ENCODE results near the gene AOC1.

Gene AOC1

DNA sequence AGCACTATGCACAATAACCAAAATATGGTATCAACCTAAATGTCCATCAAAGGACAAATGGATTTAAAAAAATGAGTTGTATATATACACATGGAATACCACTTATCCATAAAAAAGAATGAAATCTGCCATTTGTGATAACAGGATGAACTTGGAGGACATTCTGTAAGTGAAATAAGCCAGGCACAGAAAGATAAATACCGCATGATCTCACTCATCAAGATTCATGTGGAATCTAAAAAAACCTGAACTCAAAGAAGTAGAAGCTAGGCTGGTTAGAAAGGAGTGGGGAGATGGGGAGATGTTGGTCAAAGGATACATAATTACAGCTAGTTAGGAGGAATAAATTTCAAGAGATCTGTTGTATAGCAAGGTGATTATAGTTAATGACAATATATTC lies 17.3 kb upstream of the AOC1 start:
- ChIA-PET CTCF (no interaction called here), POLR2A (ENCODE audit: low non-redundant PET) (no interaction called here)
- no peak overlapping the region for H3K27ac ChIP-seq
- TF ChIP-seq, protein P1, sequence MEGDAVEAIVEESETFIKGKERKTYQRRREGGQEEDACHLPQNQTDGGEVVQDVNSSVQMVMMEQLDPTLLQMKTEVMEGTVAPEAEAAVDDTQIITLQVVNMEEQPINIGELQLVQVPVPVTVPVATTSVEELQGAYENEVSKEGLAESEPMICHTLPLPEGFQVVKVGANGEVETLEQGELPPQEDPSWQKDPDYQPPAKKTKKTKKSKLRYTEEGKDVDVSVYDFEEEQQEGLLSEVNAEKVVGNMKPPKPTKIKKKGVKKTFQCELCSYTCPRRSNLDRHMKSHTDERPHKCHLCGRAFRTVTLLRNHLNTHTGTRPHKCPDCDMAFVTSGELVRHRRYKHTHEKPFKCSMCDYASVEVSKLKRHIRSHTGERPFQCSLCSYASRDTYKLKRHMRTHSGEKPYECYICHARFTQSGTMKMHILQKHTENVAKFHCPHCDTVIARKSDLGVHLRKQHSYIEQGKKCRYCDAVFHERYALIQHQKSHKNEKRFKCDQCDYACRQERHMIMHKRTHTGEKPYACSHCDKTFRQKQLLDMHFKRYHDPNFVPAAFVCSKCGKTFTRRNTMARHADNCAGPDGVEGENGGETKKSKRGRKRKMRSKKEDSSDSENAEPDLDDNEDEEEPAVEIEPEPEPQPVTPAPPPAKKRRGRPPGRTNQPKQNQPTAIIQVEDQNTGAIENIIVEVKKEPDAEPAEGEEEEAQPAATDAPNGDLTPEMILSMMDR (conservative IDR thresholded peaks at IDR 0.05; ENCODE audit: low read depth): no peak
- DNase-seq (ENCODE audit: low spot score): no peak

DNA sequence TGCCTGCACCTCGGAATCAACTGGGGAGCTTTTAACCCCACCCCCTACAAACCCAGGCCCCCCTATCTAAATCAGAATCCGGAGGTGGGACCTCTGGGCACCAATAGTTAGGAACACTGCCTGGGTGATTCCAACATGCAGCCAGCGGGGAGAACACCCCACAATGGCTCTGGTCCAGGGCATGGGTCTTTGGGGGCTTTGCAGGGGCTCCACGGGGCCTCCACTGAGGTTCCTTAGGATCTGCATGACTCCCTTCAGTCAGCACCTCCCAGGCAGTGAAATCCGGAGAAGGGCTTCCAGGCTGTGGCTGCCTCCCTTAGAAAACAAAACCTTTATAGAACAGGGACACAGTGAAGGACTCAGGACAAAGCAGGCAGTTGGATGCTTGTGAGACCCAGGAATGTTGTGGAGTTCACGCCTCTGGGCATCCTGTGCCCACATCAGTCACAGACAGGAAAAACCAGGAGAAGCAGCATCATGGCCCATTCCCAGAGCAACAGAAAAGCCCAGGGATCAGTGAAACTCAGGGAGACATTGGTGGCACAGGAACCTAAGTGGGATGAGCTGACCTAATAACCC lies 16.5 kb upstream of the AOC1 start:
- H3K27ac ChIP-seq: no peak overlapping the region
- DNase-seq (ENCODE audit: low spot score): no peak
- ChIA-PET POLR2A (ENCODE audit: low non-redundant PET) (no interaction called here), CTCF (no interaction called here)
- TF ChIP-seq, protein P1 (conservative IDR thresholded peaks at IDR 0.05; ENCODE audit: low read depth): no peak

DNA sequence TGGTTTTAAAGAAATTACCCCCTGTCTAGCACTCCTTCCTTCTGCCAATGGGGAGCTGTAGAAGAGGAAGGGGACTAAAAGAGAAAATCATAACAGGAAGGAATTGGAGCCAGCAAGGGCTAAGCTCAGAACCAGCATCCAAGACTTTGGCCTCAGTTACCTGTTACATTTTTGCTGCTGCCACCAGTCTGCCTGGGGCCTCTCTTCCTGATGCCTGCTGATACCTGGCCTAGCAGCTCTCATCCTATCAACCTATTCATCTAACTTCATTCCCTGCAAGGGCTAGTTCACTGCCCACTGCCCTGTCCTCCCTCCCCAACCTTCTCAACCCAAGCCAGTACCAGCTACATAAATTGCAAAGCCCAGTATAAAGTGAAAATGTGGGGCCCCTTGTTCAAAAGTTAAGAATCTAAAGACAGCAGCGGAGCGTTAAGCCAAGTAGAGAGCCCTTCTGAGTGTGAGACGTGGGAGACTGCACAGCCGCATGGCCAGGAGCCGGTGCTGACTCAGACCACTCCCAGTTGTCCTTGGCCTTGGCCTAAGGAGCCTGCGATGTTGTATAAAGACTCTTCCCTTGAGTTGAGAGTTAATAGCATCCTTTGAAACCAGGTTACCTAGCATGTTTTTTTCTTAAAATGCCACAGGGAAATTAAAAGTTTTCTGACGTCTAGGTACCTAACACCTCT lies 13.2 kb upstream of the AOC1 start:
- no peak for DNase-seq (ENCODE audit: low spot score)
- TF ChIP-seq, protein P1 (conservative IDR thresholded peaks at IDR 0.05; ENCODE audit: low read depth): no peak
- no peak overlapping the region for H3K27ac ChIP-seq
- ChIA-PET POLR2A (ENCODE audit: low non-redundant PET) (no interaction called here), CTCF (no interaction called here)

DNA sequence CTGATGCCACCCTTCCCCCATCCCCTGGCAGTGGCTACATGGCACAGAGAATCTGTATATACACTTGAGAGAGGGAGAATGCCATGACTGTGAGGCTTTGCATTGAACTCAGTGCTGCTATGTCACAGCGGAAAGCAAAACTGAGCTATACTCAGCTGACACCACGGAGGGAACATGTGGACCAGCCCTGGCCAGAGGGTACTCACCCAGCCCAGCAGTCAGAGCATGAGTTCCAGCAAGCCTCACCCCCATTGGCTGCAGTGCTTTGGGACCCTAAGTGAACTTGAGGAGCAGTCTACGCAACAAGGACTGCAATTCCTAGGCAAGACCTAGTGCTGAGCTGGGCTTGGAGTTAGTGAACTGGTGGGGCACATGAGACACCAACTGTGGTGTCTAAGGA lies 10.3 kb upstream of the AOC1 start:
- CTCF ChIA-PET: interaction anchor here (0.5 to 0.6 kb wide), 3 partner anchors 79 to 1575 kb away, joined by 3 to 4 read pairs (median 3); no protein-coding TSS in a partner anchor
- TF ChIP-seq, protein P1 (conservative IDR thresholded peaks at IDR 0.05; ENCODE audit: low read depth): no peak
- POLR2A ChIA-PET (ENCODE audit: low non-redundant PET): no interaction called here
- H3K27ac ChIP-seq: no peak overlapping the region
- DNase-seq (ENCODE audit: low spot score): no peak

DNA sequence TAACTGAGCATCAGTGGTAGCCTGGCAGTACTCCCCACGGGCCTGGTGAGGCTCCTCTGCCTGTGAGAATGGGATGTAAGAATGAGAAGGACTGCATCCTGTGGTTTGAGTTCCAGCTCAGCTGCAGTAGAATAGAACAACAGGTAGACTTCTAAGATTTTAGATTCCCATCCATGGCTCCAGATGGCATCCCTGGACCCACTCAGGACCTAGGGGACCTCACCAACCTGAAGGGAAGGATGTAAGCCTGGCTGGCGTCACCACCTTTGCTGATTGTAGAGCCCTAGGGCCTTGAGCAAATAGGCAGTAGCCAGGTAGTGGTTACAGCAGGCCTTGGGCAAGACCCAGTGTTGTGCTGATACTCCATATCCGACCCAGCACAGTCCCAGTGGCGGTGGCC lies 9.6 kb upstream of the AOC1 start:
- DNase-seq (ENCODE audit: low spot score): no peak
- TF ChIP-seq, protein P1 (conservative IDR thresholded peaks at IDR 0.05; ENCODE audit: low read depth): no peak
- POLR2A ChIA-PET (ENCODE audit: low non-redundant PET): no interaction called here

DNA sequence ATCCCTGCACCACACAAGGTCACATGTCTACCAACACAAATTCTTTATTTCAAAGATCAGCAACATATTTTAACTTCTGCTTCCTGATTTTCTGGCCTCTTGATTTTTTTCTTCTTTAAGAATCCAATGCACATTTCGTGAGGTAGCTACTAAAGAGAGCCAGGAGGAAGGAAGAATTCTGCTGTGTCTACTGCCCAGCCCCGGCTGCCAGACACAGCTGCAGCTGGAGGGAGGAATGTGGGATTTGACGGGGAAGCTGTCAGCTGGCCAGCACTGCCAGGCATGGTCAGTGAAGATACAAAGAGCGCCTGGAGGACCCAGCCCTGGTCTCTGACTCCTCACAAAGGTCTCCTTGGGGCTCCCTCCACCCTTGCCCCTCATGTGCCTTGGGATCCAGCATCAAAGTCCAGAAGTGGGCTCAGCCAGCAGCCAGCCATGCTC lies 6.9 kb upstream of the AOC1 start:
- H3K27ac ChIP-seq: no peak overlapping the region
- no peak for DNase-seq (ENCODE audit: low spot score)
- TF ChIP-seq, protein P1 (conservative IDR thresholded peaks at IDR 0.05; ENCODE audit: low read depth): no peak
- ChIA-PET POLR2A (ENCODE audit: low non-redundant PET) (no interaction called here), CTCF (interaction anchor here (0.6 kb wide), 1 partner anchor 1699 kb away, joined by 3 read pairs; no protein-coding TSS in a partner anchor)

More for the DNA sequence above, 9.6 kb upstream of the AOC1 start:
- H3K27ac ChIP-seq: no peak overlapping the region
- CTCF ChIA-PET: interaction anchor here (0.6 kb wide), 1 partner anchor 1574 kb away, joined by 3 read pairs; no protein-coding TSS in a partner anchor

All from RWPE1 (cell line).